Mammary epithelial cell (primary cell): ENCODE data around the gene TXNDC12.
"Not testable (repeated sequence)": the region's sequence is repeated elsewhere in the genome, so short reads cannot be mapped to it uniquely, and the experiment has no call there.

Experiments used
- CTCF ChIP-seq, 2 donors: IDR thresholded peaks in 1 of 2; conservative IDR thresholded peaks in 1 of 2; 2 replicates each; pipeline ENCODE4 v1.5.1; 2011 to 2012; ENCODE audit warnings: inconsistent platforms in 2 of 2, low read length in 2 of 2, mild to moderate bottlenecking in 2 of 2, control low read depth in 1 of 2, low read depth in 1 of 2; ENCODE audit not compliant: insufficient read depth in 1 of 2; ENCODE audit errors: extremely low read depth in 1 of 2
- EZH2 ChIP-seq: IDR thresholded peaks from 2 replicates; pipeline ENCODE4 v1.6.1; 2012; ENCODE audit warnings: low read length, inconsistent platforms, borderline replicate concordance

GRCh38 chr1:52005548-52005947 lies 49.4 kb downstream of the TXNDC12 start:
- TF ChIP-seq CTCF (conservative IDR thresholded peaks at IDR 0.05 in 1 of 2, IDR thresholded peaks at IDR 0.05 in 1 of 2; ENCODE audit: extremely low read depth in 1 of 2, insufficient read depth in 1 of 2, low read depth in 1 of 2, low read length in 2 of 2); EZH2: not testable (repeated sequence)
